GM12891 (cell line): Measurements from ENCODE around the gene BAIAP2L2.

Source experiments
- PAX5 ChIP-seq: IDR thresholded peaks from 2 replicates; pipeline ENCODE4 v1.6.1; 2011; ENCODE audit warnings: low read length, moderate library complexity, mild to moderate bottlenecking; ENCODE audit not compliant: insufficient read depth, severe bottlenecking
- POLR2A ChIP-seq: IDR thresholded peaks from 2 replicates; pipeline ENCODE4 v1.6.1; 2011; ENCODE audit warnings: low read depth, low read length, control low read depth
- POLR2AphosphoS5 ChIP-seq: IDR thresholded peaks from 2 replicates; pipeline ENCODE4 v1.6.1; 2011; ENCODE audit warnings: low read depth, low read length, control low read depth
- POU2F2 ChIP-seq: IDR thresholded peaks from 2 replicates; pipeline ENCODE4 v1.6.1; 2011; ENCODE audit warnings: low read depth, mild to moderate bottlenecking, control low read depth, low read length, moderate library complexity
- SPI1 ChIP-seq: IDR thresholded peaks from 2 replicates; pipeline ENCODE4 v1.6.1; 2011; ENCODE audit warnings: low read depth, low read length, control low read depth
- TAF1 ChIP-seq: IDR thresholded peaks from 2 replicates; pipeline ENCODE4 v1.6.1; 2011; ENCODE audit warnings: low read depth, low read length, control low read depth

- TF ChIP-seq POLR2A (no peak), POLR2AphosphoS5 (no peak), POU2F2 (no peak), TAF1 (no peak), PAX5 (no peak), SPI1 (no peak)
These were observed 72.1 kb downstream of the BAIAP2L2 start for GRCh38 chr22:38038426-38038825.
